GM18909 (cell line): ENCODE measurements around the gene ACAD10.
A peak's percentile ranks its signal among the peaks of the same experiment; 100 is the strongest.
"Not testable (repeated sequence)": the region's sequence is repeated elsewhere in the genome, so short reads cannot be mapped to it uniquely, and the experiment has no call there.

Experiments
- ATAC-seq: cut with Tn5 transposase; IDR thresholded peaks from one replicate; pipeline ENCODE4 v1.9.1; 2021; ENCODE audit warnings: mild to moderate bottlenecking; ENCODE audit not compliant: unreplicated experiment, poor library complexity

The ACAD10 gene

GRCh38 chr12:111685811-111686573 lies at the start of gene ACAD10, which contains the start of gene BRAP:
ACAD10 (plus strand) TSS chr12:111686053; CDS start chr12:111692710, 6,657 bp downstream.
BRAP (minus strand) TSS chr12:111685956; CDS start chr12:111685792, 164 bp downstream.
- peak; percentile 86 for ATAC-seq

DNA sequence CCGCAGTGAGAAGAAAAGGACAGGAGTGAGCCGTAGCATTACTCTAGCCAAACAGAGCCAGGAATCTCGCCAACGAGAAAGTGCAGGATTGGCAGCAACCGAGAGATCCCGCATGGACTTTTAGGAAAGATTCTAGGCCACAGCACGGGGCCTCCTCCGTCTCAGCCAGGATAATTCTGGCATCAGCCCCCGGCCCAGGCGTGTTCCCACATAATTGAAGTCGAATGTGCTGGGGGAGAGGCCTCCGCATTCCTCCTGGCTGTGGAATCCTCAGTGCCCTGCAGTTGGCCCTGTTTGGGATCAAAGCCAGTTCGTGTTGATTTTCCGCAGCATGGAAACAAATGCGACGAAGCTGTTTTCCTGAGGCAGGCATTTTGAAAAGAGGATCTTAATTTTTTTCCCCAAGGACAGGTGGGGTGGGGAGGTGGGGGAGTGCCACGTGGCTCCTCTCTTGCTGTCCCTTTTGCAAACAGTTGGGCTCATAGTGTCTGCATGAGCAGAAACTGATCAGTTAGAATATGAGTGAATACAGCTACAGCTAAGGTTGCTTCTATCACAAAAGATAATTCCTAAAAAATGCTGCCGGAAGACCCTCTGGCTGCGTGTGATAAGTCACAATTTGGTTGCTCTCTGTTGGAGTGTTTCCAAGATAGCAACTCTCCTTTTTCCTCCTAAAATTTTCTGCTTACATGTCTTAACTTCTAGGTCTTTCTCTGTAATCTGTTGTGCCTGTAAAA lies 49.5 kb upstream of the ACAD10 start:
- ATAC-seq: no peak

GRCh38 chr12:111638556-111638955 lies 47.3 kb upstream of the ACAD10 start:
- no peak for ATAC-seq

DNA sequence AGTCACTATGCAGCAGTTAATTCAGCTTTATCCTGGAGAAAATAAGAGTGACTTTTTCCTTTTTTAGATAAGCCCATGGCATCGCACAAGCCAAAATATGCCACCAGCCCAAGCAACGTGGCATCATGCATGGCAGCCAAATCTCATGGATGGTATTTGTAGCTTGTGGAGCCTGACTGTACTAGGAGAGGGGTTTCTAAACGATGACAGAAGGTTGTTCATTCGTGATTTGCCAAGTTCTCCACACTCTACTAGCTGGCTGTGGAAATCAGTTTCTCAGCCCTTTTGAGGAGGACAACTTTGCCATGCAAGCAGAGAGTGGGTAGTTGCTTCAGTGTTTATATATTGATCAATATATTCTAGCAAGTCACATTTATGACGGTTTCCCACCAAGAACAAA lies 45.3 kb upstream of the ACAD10 start:
- no peak for ATAC-seq

DNA sequence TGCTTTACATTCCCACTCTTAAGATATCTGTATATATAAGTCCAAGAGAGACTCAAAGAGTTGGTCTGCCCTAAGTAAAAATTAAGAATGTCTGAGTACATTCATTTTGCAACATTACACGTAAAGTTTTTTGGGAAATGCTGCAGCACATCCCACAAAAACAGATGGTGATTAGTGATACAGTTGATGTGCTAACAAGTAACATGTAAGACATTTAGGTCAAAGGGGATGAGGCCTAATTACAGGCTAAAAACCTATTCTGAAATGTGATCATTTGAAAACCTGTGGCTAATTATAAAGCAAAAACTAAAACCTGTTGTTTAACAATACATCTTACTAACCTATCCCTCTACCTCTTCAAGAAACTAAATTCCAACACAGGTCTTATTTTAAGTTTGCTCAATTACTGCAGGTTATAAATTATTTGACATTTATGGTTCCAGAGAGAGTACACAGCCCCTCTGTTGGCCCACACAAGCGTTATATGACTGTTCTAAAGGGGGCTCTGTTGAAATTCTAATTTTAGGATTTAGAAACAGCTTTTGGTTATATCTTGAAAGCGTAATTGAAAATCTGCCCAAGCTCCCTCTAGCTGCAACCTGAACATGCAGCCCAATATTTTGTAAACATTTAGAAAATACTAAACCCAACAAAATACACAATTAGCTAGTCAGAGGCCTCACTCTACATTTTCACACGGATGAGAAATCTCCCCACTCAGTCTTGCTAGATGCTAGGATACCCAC lies 43.0 kb upstream of the ACAD10 start:
- no peak for ATAC-seq

DNA sequence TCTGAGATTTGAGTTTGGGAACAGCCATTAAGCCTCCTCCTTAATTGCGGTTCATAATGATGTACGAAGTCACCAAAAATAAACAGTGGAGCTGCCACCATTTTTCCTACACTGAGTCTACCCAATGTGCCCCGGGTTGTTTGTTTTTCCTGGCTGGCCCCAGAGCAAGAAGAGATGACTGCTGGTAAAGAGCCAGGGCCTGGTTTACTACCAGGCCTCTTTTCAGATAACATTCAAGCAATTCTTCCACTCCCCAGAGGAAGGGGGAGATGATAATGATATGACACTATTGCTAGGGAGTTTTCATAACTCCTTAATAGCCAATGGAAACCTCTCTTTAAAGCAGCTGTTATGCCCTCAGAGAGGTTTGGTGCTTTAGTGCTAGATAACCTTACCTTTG lies 42.4 kb upstream of the ACAD10 start:
- ATAC-seq: no peak

DNA sequence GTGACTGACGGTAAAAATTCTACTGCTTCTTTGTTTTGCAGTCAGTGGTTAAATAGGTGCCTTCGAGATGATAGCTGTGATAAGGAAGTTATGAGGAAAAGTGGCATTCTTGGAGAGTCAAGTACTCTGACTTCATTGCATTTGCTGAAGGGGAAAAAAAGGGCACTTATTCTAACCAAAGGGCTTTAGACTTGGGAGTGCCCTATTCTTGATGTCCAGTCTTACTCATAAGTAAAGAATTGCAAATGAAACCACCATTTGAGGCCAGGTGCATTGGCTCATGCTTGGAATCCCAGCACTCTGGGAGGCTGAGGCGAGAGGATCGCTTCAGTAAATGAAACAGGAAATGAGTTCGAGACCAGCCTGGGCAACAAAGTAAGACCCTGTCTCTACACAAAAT lies 40.4 kb upstream of the ACAD10 start:
- ATAC-seq: no peak

- ATAC-seq: no peak
Observed at GRCh38 chr12:111650912-111651311, 34.9 kb upstream of the ACAD10 start.

DNA sequence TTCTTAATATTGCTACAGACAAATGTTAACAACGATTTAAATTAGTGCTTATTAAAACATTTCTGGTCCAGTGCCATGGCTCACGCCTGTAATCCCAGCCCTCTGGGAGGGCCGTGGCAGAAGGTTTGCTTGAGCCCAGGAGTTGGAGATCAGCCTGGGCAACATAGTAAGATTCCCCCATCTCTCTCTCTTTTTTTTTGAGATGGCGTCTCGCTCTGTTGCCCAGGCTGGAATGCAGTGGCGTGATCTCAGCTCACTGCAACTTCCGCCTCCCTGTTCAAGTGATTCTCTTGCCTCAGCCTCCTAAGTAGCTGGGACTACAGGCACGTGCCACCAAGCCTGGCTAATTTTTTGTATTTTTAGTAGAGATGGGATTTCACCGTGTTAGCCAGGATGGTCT lies 33.3 kb upstream of the ACAD10 start:
- not testable (repeated sequence) for ATAC-seq

DNA sequence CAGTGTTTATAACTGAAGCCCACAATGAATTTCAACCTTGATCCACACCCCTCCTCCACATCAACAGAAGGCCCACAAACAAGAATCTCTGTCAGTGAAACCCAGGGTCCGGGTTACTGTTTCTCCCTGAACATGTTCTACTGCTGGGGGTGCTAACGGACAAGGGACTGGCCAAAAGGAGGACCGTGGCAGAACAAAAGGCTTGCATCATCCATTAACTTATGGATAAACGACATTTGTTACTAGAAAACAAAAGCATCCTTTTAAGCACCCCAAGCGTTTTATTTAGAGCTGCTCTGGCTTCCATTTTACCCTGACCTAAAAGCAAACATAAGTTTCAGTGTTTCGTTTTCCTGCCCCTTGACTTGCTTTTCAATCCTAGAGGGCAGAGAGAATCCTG lies 32.3 kb upstream of the ACAD10 start:
- no peak for ATAC-seq

DNA sequence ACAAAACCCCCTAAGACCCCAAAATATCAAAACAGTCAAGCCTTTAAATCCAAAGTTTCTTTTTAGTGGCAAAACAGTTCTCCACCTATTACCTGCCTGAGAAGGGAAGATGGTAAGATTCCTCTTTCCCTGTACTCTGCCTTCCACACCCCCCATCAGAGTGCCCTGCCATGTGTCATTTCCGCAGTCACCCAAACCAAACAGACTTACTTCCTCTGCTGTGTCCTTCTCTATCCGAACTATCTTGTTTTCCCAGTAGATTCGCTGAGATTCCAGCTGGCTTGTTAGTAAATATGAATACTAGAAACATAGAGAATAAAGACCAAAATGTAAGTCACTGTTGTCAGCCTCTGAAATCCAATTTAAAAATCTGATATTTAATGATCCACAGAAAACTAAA lies 30.5 kb upstream of the ACAD10 start:
- no peak for ATAC-seq

- ATAC-seq: no peak
Observed at GRCh38 chr12:111656016-111656415, 29.8 kb upstream of the ACAD10 start.

DNA sequence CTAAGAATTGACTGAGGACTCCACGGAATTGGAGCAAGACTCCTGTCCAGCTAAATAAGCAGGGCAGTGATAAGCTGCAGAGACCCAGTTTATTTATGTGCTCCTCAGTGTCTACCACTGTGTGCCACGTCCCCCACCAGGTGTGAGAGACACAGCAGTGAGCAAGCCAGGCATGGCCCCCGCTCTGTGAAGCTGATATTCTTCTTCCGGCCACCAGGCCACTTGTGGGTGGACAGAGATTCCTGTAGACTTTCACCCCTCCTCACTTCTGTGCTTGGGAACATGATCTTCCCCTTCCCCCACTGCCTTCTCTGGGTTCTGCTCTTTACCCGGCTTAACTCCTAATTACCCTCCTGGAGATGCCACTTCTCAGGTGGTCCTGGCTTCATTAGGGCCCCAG lies 21.4 kb upstream of the ACAD10 start:
- ATAC-seq: no peak

- no peak for ATAC-seq
Observed at GRCh38 chr12:111664961-111665865, 20.6 kb upstream of the ACAD10 start.

GRCh38 chr12:111672822-111673381 lies 13.0 kb upstream of the ACAD10 start:
- ATAC-seq: no peak

DNA sequence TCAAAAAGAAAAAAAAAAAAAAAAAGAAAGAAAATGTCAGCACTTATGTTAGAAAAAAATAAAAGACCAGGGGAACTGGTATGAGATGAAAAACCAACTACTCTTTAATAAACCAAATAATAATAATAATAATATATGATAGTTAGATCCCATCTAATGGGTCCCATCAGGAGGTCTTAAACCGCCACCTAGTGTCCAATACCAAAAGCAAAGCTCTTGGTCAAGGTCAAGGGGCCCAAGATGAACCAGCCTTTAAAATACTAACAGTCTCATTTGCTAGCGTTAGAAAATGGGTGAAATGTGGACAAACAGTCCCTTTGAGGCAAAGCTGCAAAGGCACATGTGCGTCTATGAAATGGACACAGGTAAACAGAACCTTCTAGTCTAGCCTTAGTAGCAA lies 12.3 kb upstream of the ACAD10 start:
- no peak for ATAC-seq

- ATAC-seq: no peak
Observed at GRCh38 chr12:111677186-111677585, 8.7 kb upstream of the ACAD10 start.

DNA sequence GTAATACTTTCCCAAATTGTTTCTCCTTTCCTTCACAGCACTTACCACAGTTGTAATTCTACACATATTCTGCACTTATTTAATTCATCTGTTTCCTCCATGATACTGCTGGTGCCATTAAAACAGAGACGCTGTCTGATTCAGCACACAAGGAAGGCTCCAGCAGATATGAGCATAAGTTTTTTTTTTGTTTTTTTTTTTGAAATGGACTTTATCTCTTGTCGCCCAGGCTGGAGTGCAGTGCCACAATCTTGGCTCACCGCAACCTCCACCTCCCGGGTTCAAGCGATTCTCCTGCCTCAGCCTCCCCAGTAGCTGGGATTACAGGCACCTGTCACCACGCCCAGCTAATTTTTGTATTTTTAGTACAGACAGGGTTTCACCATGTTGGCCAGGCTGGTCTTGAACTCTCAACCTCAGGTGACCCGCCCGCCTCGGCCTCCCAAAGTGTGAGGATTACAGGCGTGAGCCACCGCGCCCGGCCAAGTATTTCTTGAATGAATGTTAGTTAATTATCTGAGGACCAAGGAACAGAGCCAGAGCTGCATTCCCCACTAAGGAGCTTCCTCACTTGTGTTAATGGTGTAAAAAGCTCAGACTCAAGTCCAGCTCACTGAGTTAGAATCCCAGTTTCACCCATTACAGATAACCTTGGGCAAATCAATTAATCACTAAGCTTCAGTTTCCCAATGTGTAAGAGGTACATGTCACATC lies 1.2 kb upstream of the ACAD10 start:
- not testable (repeated sequence) for ATAC-seq

GRCh38 chr12:111685322-111685810 lies 487 bp upstream of the ACAD10 start:
- peak; percentile 8 for ATAC-seq
